MCF 10A (cell line): ENCODE data around the gene SACM1L. TPM values are rescaled to one million over a fixed set of nuclear protein-coding genes. Genes with fewer than 3 reads are reported as not detected.
A peak's percentile ranks its signal among the peaks of the same experiment; 100 is the strongest.

Experiments
- BruUV-seq: library from RNA; stranded (reverse); fragments of 400-500 nt; replicated peaks from 2 replicates; lab custom pipeline; 2021; lab: Mats Ljungman, UMichigan
- CTCF ChIA-PET: fragments of 300-600 bp; sonication (Branson Sonifier 250); formaldehyde crosslinking; extraction: SDS; loops from one replicate; lab custom pipeline; 2021; ENCODE audit warnings: antibody characterized with exemption, inconsistent platforms; lab: Yijun Ruan, JAX
- POLR2A ChIA-PET: fragments of 300-600, 350-650 bp; sonication (Branson Sonifier 250); formaldehyde crosslinking; extraction: SDS; loops from one replicate; lab custom pipeline; 2020; ENCODE audit warnings: antibody characterized with exemption, inconsistent platforms; lab: Yijun Ruan, JAX
- DNase-seq: peaks from one replicate; pipeline ENCODE4 v3.0.0-alpha.2; 2018; ENCODE audit not compliant: unreplicated experiment
- H3K27ac Mint-ChIP-seq: one replicate; pipeline ENCODE4 v1.8.0; 2022; ENCODE audit warnings: mild to moderate bottlenecking, low read depth, mixed read lengths; ENCODE audit not compliant: unreplicated experiment
- H3K27me3 Mint-ChIP-seq: one replicate; pipeline ENCODE4 v1.8.0; 2022; ENCODE audit warnings: mixed read lengths; ENCODE audit not compliant: insufficient read depth, unreplicated experiment
- H3K36me3 Mint-ChIP-seq: one replicate; pipeline ENCODE4 v1.8.0; 2022; ENCODE audit warnings: mild to moderate bottlenecking, moderate library complexity, mixed read lengths; ENCODE audit not compliant: insufficient read depth, unreplicated experiment
- H3K4me1 Mint-ChIP-seq: one replicate; pipeline ENCODE4 v1.8.0; 2022; ENCODE audit warnings: mixed read lengths; ENCODE audit not compliant: insufficient read depth, unreplicated experiment
- H3K4me3 Mint-ChIP-seq: one replicate; pipeline ENCODE4 v1.8.0; 2022; ENCODE audit warnings: mild to moderate bottlenecking, moderate library complexity, mixed read lengths; ENCODE audit not compliant: unreplicated experiment
- H3K9me3 Mint-ChIP-seq: one replicate; pipeline ENCODE4 v1.8.0; 2022; ENCODE audit warnings: mixed read lengths; ENCODE audit not compliant: unreplicated experiment
- CTCF ChIP-seq: fragments of 200-600 bp; IDR thresholded peaks from one replicate; pipeline ENCODE4 v1.8.0; 2022; ENCODE audit warnings: antibody characterized with exemption, mild to moderate bottlenecking; ENCODE audit not compliant: unreplicated experiment
- intact Hi-C: fragments of 100-400 bp; cut with micrococcal nuclease; formaldehyde crosslinking; loops from 2 replicates; pipeline ENCODE4 v1.14.1; 2022
- total RNA-seq: library from RNA; stranded (reverse); gene quantifications from 2 replicates; pipeline ENCODE4 v1.2.3, GENCODE V29; 2022

Gene SACM1L
- total RNA-seq, 1 experiment from 2014 or later, result 39.3 TPM

GRCh38 chr3:45730409-45731154, 41.4 kb downstream of the SACM1L start:
- intact Hi-C loops, result no loop called here
- CTCF ChIA-PET, result no interaction called here
- Mint-ChIP-seq H3K9me3 (no peaks in the 10 kb centered on the region), H3K4me1 (peaks cover 7% of the 10 kb centered on the region), H3K36me3 (peaks cover 78% of the 10 kb centered on the region), H3K27me3 (no peaks in the 10 kb centered on the region), H3K27ac (peak overlapping the region; percentile 60), H3K4me3 (no peak overlapping the region)
- POLR2A ChIA-PET, result interaction anchor here (0.6 to 1.6 kb wide), 4 partner anchors 13 to 978 kb away, joined by 3 to 4 read pairs (median 4); no protein-coding TSS in a partner anchor
- BruUV-seq, result no TSS peak
- TF ChIP-seq CTCF, result no peak
- no peak for DNase-seq

GRCh38 chr3:45736707-45737106, 47.5 kb downstream of the SACM1L start:
- intact Hi-C loops, result no loop called here
- POLR2A ChIA-PET, result no interaction called here
- no peaks in the 10 kb centered on the region for H3K9me3 Mint-ChIP-seq
- H3K4me3 Mint-ChIP-seq, result no peak overlapping the region
- BruUV-seq, result no TSS peak
- CTCF ChIA-PET, result no interaction called here
- DNase-seq, result no peak
- peaks cover 96% of the 10 kb centered on the region for H3K36me3 Mint-ChIP-seq
- no peaks in the 10 kb centered on the region for H3K4me1 Mint-ChIP-seq
- no peak for TF ChIP-seq CTCF
- H3K27me3 Mint-ChIP-seq, result no peaks in the 10 kb centered on the region
- H3K27ac Mint-ChIP-seq, result peak overlapping the region; percentile 72

GRCh38 chr3:45737234-45737633, 48.0 kb downstream of the SACM1L start:
- Mint-ChIP-seq H3K9me3 (no peaks in the 10 kb centered on the region), H3K27ac (peak overlapping the region; percentile 72), H3K27me3 (no peaks in the 10 kb centered on the region), H3K36me3 (peaks cover 96% of the 10 kb centered on the region), H3K4me3 (no peak overlapping the region), H3K4me1 (no peaks in the 10 kb centered on the region)
- intact Hi-C loops, result no loop called here
- DNase-seq, result no peak
- ChIA-PET POLR2A (no interaction called here), CTCF (interaction anchor here (0.9 kb wide), 1 partner anchor 17 kb away, joined by 4 read pairs; no protein-coding TSS in a partner anchor)
- no peak for TF ChIP-seq CTCF
- BruUV-seq, result no TSS peak

GRCh38 chr3:45739991-45740390, 50.8 kb downstream of the SACM1L start:
- no peaks in the 10 kb centered on the region for H3K9me3 Mint-ChIP-seq
- no peaks in the 10 kb centered on the region for H3K27me3 Mint-ChIP-seq
- no TSS peak for BruUV-seq
- CTCF ChIA-PET, result no interaction called here
- H3K27ac Mint-ChIP-seq, result no peak overlapping the region
- POLR2A ChIA-PET, result interaction anchor here (0.8 kb wide), 1 partner anchor 8 kb away, joined by 3 read pairs; no protein-coding TSS in a partner anchor
- H3K36me3 Mint-ChIP-seq, result peaks cover 70% of the 10 kb centered on the region
- DNase-seq, result no peak
- H3K4me1 Mint-ChIP-seq, result no peaks in the 10 kb centered on the region
- intact Hi-C loops, result no loop called here
- no peak for TF ChIP-seq CTCF
- no peak overlapping the region for H3K4me3 Mint-ChIP-seq
